SK-MEL-5 (cell line): ENCODE results near the gene LSR. TPM values are rescaled to one million over a fixed set of nuclear protein-coding genes. Genes with fewer than 3 reads are reported as not detected.

Source experiments
- DNase-seq: peaks from one replicate; pipeline ENCODE4 v3.0.0-alpha.2; 2016; ENCODE audit warnings: low read depth, low spot score
- in situ Hi-C: cut with HindIII; loops from 2 replicates; pipeline ENCODE4 v1.10.0; 2016; ENCODE audit warnings: low sequenced_read_pairs, high pct_unique_total_duplicates, low pct_unique_long_range_greater_than_20kb
- total RNA-seq: library from RNA; depleted of rRNA; stranded (reverse); fragments of >200 nt; shearing (Covaris generic); gene quantifications from 2 replicates; pipeline ENCODE4 v1.2.3, GENCODE V29; 2014

LSR gene
- total RNA-seq, 1 experiment from 2014 or later = 1.2 TPM

- in situ Hi-C loops = no loop called here
- DNase-seq = no peak
Measured at GRCh38 chr19:35291259-35291658, 42.5 kb downstream of the LSR start.

- in situ Hi-C loops = no loop called here
- no peak for DNase-seq
Measured at GRCh38 chr19:35291916-35292315, 43.1 kb downstream of the LSR start, which contains the start of gene MAG. Gene MAG, plus strand, starts transcription at chr19:35292161. Its CDS starts 3,248 bp downstream, at chr19:35295409.

- in situ Hi-C loops = no loop called here
- DNase-seq = no peak
Measured at GRCh38 chr19:35292421-35293362, 43.9 kb downstream of the LSR start.

GRCh38 chr19:35293363-35293739 lies 44.5 kb downstream of the LSR start:
- in situ Hi-C loops = no loop called here
- no peak for DNase-seq

- no peak for DNase-seq
- in situ Hi-C loops = no loop called here
Measured at GRCh38 chr19:35293808-35294207, 45.0 kb downstream of the LSR start.

- DNase-seq = no peak
- in situ Hi-C loops = no loop called here
Measured at GRCh38 chr19:35294328-35294727, 45.5 kb downstream of the LSR start.

- in situ Hi-C loops = no loop called here
- no peak for DNase-seq
Measured at GRCh38 chr19:35294859-35295791, 46.3 kb downstream of the LSR start.

GRCh38 chr19:35295792-35296462 lies 47.1 kb downstream of the LSR start:
- in situ Hi-C loops = no loop called here

GRCh38 chr19:35296644-35297514 lies 48.1 kb downstream of the LSR start:
- in situ Hi-C loops = no loop called here
- DNase-seq = no peak

More at GRCh38 chr19:35295792-35296462, 47.1 kb downstream of the LSR start:
- no peak for DNase-seq

GRCh38 chr19:35297515-35297848 lies 48.7 kb downstream of the LSR start:
- DNase-seq = no peak
- in situ Hi-C loops = no loop called here

- DNase-seq = no peak
- in situ Hi-C loops = no loop called here
Measured at GRCh38 chr19:35297922-35298321, 49.1 kb downstream of the LSR start.

- in situ Hi-C loops = no loop called here
- DNase-seq = no peak
Measured at GRCh38 chr19:35298561-35298972, 49.8 kb downstream of the LSR start.

- no peak for DNase-seq
- in situ Hi-C loops = no loop called here
Measured at GRCh38 chr19:35299523-35300338, 50.9 kb downstream of the LSR start.

GRCh38 chr19:35300339-35300649 lies 51.5 kb downstream of the LSR start:
- DNase-seq = no peak
- in situ Hi-C loops = no loop called here

- in situ Hi-C loops = no loop called here
- no peak for DNase-seq
Measured at GRCh38 chr19:35301961-35302360, 53.2 kb downstream of the LSR start.

GRCh38 chr19:35302446-35302845 lies 53.6 kb downstream of the LSR start:
- no peak for DNase-seq
- in situ Hi-C loops = no loop called here
